ENCODE results near the gene KLB.

Gene KLB

GRCh38 chr4:39476187-39476895 lies 69.6 kb downstream of the KLB start:
- H3K4me3 ChIP-seq (ENCODE audit: control insufficient read depth, low read depth, low read length): no peak overlapping the region

GRCh38 chr4:39480251-39480650 lies 73.5 kb downstream of the KLB start:
- DNase-seq (ENCODE audit: low read depth): no peak
- TF ChIP-seq, protein P1, sequence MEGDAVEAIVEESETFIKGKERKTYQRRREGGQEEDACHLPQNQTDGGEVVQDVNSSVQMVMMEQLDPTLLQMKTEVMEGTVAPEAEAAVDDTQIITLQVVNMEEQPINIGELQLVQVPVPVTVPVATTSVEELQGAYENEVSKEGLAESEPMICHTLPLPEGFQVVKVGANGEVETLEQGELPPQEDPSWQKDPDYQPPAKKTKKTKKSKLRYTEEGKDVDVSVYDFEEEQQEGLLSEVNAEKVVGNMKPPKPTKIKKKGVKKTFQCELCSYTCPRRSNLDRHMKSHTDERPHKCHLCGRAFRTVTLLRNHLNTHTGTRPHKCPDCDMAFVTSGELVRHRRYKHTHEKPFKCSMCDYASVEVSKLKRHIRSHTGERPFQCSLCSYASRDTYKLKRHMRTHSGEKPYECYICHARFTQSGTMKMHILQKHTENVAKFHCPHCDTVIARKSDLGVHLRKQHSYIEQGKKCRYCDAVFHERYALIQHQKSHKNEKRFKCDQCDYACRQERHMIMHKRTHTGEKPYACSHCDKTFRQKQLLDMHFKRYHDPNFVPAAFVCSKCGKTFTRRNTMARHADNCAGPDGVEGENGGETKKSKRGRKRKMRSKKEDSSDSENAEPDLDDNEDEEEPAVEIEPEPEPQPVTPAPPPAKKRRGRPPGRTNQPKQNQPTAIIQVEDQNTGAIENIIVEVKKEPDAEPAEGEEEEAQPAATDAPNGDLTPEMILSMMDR (IDR thresholded peaks at IDR 0.05; ENCODE audit: control insufficient read depth, insufficient read depth, low read depth, low read length, missing control alignments): no peak
- no peak overlapping the region for H3K4me3 ChIP-seq (ENCODE audit: control insufficient read depth, low read depth, low read length)

More at GRCh38 chr4:39476187-39476895, 69.6 kb downstream of the KLB start:
- no peak for DNase-seq (ENCODE audit: low read depth)
- TF ChIP-seq, protein P1 (IDR thresholded peaks at IDR 0.05; ENCODE audit: control insufficient read depth, insufficient read depth, low read depth, low read length, missing control alignments): no peak

DNA sequence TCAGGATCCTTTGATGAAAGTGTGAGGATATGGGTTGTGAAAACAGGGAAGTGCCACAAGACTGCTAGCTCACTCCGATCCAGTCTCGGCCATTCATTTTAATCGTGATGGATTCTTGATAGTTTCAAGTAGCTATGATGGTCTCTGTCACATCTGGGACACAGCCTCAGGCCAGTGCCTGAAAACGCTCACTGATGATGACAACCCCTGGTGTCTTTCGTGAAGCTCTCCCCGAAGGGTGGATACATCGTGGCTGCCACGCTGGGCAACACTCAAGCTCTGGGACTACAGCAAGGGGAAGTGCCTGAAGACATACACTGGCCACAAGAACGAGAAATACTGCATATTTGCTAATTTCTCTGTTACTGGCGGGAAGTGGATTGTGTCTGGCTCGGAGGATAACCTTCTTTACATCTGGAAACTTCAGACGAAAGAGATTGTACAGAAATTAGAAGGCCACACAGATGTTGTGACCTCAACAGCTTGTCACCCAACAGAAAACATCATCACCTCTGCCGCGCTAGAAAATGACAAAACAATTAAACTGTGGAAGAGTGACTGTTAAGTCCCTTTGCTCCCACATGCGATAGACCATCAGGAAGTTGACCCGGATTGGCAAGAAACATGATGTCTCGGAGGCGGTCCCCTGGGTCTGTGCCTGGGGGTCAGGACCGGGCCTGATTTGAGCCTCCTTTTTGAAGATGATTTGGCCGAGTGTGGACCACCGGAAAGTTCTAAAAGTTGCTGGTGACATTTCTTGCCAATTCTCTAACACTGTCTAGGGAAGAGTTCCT lies 74.4 kb downstream of the KLB start:
- TF ChIP-seq, protein P1 (IDR thresholded peaks at IDR 0.05; ENCODE audit: control insufficient read depth, insufficient read depth, low read depth, low read length, missing control alignments): no peak
- DNase-seq (ENCODE audit: low read depth): no peak

DNA sequence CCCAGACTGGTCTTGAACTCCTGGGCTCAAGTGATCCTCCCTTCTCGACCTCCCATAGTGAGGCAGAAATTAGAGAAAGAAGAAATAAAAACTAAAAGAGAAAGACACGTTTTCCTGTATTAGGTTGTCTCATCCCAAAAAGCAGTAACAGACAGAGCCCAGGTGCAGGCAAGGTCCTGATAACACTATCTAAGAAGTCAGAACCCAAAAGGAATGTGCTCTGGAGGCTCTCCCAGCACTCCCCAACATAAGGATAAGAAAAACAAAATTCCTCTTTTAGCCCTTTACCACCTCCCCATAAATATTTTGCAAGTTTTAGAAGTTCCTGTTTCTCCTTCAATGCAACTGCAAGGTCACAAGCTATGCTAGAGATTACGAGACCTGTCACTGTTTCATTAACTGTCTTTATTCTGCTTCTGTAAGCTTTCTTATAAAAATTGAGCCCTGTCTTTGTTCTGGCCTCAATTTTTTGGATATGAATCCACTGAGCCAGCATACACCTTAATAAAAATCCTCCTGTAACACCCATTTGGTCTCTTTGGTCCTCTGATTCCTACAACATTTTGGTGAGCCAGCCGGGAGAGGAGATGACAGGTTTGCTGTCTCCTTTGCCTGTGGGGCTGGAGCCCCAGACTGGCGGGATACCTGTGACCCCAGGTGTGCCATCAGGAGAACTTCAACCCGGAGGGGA lies 78.0 kb downstream of the KLB start:
- H3K4me3 ChIP-seq (ENCODE audit: control insufficient read depth, low read depth, low read length): no peak overlapping the region
- no peak for DNase-seq (ENCODE audit: low read depth)
- TF ChIP-seq, protein P1 (IDR thresholded peaks at IDR 0.05; ENCODE audit: control insufficient read depth, insufficient read depth, low read depth, low read length, missing control alignments): no peak

More for the DNA sequence above, 74.4 kb downstream of the KLB start:
- H3K4me3 ChIP-seq (ENCODE audit: control insufficient read depth, low read depth, low read length): no peak overlapping the region

DNA sequence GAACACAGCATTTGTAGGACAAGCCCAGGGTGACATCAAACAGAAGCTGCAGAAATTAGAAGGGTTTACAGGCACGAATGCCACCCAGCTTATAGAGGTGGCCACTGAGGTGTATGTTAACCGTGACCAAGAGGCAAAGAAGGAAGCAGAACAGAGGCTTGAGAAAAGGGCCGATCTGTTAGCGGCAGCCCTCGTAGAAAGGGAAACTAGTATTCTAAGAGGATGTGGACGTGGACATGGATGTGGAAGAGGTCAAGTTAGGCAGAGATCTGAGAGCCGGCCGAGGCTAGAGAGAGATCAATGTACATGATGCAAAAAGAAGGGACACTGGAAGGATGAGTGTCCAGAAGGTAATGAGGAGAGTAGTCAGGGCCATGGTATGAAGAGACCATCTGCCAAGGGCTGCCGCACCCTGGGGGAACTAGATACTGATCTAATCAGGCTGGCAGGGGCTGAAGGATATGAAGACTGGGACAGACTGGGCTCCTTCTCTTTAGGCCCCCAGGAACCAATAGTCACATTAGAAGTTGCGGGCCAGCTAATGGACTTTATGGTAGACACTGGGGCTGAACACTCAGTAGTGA lies 79.6 kb downstream of the KLB start:
- TF ChIP-seq, protein P1 (IDR thresholded peaks at IDR 0.05; ENCODE audit: control insufficient read depth, insufficient read depth, low read depth, low read length, missing control alignments): no peak
- H3K4me3 ChIP-seq (ENCODE audit: control insufficient read depth, low read depth, low read length): no peak overlapping the region
- DNase-seq (ENCODE audit: low read depth): no peak

DNA sequence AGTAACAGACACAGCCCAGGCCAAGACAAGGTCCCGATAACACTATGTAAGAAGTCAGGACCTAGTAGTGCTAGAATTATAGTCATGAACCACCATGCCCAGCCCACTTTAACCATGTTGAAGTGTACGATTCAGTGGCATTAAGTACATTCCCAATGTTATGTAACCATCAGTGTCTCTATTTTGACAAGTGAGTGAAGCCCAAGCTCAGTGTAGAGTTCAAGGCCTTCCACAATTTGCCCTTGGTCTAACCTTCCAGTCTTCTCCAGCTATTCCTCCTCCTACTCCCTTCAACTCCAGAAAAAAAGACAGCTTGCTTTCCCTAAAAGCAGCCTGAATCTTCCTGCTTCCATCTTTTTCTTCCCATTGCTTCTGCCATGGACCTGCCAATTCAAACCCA lies 83.6 kb downstream of the KLB start:
- TF ChIP-seq, protein P1 (IDR thresholded peaks at IDR 0.05; ENCODE audit: control insufficient read depth, insufficient read depth, low read depth, low read length, missing control alignments): no peak
- no peak overlapping the region for H3K4me3 ChIP-seq (ENCODE audit: control insufficient read depth, low read depth, low read length)

More for the DNA sequence above, 83.6 kb downstream of the KLB start:
- DNase-seq (ENCODE audit: low read depth): no peak

Measured in AG09309 (cell line).